SK-N-SH treated with all-trans-retinoic acid at 6 μM for 48 hours (cell line): Measurements from ENCODE around the gene PIGV.

ENCODE experiments used
- ISL1 ChIP-seq: fragments of 250-450 bp; sonication (Bioruptor Pico); IDR thresholded peaks from 2 replicates; pipeline ENCODE4 v2.1.2; 2022; ENCODE audit warnings: mild to moderate bottlenecking, moderate library complexity
- RARB ChIP-seq: fragments of 250-450 bp; sonication (Bioruptor Pico); IDR thresholded peaks from 2 replicates; pipeline ENCODE4 v1.8.0; 2021; ENCODE audit warnings: mild to moderate bottlenecking, moderate library complexity
- ZC3H10 ChIP-seq: fragments of 250-450 bp; sonication (Bioruptor Pico); IDR thresholded peaks from 2 replicates; pipeline ENCODE4 v1.5.1; 2021; ENCODE audit warnings: mild to moderate bottlenecking, moderate library complexity
- ZNF70 ChIP-seq: fragments of 450-650 bp; formaldehyde crosslinking; IDR thresholded peaks from 2 replicates; pipeline ENCODE4 v1.5.0; 2020; ENCODE audit warnings: mild to moderate bottlenecking, moderate library complexity
- TF ChIP-seq, protein P1 (sequence below): fragments of 250-450 bp; sonication (Bioruptor Pico); IDR thresholded peaks from 2 replicates; pipeline ENCODE4 v1.8.0; 2020; ENCODE audit warnings: mild to moderate bottlenecking, moderate library complexity, borderline replicate concordance

DNA sequence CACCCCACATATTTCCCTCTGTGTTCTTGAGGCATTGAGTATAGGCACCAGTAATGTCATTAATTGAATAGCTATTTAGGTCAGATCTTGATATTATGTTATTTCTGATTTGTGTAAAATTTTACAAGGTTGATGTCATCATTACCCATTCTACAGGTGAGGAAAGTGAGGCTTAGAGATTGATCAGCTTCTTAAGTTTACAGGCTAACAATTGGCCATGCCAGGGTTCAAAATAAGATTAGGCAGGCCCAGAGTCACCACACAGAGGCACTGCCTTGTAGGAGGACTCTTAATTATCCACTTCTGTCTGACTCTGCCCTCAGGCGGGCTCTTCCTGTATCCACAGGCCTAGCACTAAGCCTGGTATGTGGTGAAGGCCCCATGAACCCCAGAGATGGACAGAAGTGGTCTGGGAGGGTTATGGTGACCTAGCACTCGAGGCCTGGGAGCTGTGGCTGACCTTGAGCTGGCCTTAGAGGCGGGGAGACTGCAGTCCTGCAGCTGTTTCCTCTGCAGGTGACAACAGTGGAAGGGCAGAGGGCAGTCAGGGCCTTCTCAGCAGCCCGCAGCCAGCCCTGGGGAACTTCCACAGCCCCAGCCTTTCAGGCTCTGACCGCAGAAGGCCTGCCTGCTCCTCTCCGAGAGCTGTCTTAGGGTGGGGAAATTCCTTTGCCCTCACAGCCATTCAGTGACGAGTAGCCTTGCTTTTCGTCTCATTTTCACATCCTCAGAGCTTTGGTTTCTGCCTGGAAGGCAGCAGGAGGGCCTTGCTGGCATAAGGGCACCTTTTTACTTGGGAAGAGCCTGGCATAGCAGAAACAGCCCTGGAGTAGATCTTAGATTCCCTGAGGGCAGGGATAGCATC is 51.0 kb downstream of the PIGV start:
- TF ChIP-seq ZC3H10 (CRISPR knock-in tag) (no peak), ZNF70 (CRISPR knock-in tag) (no peak), RARB (CRISPR knock-in tag) (no peak), ISL1 (CRISPR knock-in tag) (no peak)
- TF ChIP-seq, protein P1, sequence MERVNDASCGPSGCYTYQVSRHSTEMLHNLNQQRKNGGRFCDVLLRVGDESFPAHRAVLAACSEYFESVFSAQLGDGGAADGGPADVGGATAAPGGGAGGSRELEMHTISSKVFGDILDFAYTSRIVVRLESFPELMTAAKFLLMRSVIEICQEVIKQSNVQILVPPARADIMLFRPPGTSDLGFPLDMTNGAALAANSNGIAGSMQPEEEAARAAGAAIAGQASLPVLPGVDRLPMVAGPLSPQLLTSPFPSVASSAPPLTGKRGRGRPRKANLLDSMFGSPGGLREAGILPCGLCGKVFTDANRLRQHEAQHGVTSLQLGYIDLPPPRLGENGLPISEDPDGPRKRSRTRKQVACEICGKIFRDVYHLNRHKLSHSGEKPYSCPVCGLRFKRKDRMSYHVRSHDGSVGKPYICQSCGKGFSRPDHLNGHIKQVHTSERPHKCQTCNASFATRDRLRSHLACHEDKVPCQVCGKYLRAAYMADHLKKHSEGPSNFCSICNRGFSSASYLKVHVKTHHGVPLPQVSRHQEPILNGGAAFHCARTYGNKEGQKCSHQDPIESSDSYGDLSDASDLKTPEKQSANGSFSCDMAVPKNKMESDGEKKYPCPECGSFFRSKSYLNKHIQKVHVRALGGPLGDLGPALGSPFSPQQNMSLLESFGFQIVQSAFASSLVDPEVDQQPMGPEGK (CRISPR knock-in tag), result no peak
